Urothelium cell line (cell line): ENCODE measurements around the gene RNPS1.

Experiments used
- DNase-seq: peaks from one replicate; pipeline ENCODE4 v3.0.0; 2011; ENCODE audit warnings: low spot score, mixed read lengths
- FAIRE-seq: peaks from 2 replicates; lab custom pipeline; 2011; peaks lifted over from hg19 to GRCh38; lab: Jason Lieb, UNC

Gene RNPS1, protein sequence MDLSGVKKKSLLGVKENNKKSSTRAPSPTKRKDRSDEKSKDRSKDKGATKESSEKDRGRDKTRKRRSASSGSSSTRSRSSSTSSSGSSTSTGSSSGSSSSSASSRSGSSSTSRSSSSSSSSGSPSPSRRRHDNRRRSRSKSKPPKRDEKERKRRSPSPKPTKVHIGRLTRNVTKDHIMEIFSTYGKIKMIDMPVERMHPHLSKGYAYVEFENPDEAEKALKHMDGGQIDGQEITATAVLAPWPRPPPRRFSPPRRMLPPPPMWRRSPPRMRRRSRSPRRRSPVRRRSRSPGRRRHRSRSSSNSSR

DNA sequence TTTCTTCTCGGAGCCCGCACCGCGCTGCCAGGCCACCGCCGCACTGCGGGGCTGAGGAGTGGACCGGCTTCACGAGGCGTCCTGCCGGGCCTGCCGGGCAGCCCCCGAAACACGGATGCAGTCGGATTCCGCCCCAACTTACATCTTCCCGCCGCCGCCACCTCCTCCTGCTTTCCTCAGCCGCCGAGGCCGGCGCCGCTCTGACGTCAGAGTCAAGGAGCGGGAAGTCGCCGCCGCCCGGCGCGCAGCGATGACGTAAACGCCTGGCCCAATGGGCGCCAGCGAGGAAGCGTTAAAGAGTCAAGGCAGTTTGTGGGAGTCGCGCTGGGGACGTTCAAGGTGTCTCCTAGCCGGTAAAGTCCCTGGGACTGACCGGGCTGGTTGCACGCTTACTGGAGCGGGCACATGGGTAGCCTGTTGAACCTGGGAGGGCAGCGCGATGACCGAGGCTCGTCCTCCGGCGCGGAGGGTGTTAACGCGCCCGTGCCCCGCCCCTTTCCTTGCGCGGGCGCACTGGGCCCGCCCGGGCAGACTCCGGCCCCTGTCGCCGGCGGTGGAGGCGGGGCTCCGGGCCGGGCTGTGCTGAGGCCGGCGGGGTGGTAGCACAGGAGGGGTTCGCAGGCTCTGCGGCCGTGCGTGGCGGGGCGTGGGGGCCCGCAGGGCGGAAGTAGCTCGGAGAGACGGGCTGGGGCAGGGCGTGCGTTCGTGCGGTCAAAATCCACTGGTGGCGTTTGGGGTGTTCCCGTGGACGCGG is at the start of gene RNPS1:
RNPS1 (minus strand) TSS at position 214 of the 754 bp plus-strand sequence. CDS start 3,483 bp downstream, outside the sequence.
- FAIRE-seq (peak; percentile 70), DNase-seq (peak; percentile 99)

DNA sequence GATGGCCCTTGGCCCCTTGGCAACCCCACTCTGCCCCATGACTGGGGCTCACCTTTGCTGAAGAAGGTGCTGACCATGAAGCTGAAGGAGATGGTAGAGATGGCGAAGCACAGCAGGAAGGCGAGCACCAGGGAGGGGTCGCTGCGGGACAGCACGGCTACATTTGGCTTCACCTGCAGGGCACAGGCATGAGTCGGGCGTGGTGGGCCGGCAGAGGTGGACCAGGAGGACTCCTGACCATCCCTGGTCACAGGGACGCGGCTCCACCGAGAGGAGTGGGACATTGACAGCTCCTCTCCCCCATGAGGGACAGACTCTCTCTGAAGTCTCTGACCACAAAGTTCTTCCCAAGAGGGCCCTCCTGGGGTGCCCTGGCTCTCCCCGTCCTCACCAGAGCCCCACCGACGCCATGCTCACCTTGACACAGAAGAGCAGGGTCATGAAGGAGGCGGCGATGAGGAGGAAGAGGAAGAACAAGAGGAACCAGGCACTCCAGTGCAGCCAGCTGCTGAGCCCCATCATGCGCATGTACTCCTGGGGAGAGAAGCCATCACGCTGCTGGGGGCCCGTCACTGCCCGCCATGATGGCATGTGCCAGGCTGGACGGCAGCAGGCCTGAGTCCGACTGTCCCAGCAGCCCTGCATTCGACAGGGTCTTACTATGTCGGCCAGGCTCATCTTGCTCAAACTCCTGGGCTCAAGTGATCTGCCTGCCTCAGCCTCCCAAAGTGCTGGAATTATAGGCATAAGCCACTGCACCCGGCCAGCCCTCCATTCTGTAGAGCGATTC is 49.5 kb upstream of the RNPS1 start:
- no peak for DNase-seq
- FAIRE-seq = peak; percentile 32

DNA sequence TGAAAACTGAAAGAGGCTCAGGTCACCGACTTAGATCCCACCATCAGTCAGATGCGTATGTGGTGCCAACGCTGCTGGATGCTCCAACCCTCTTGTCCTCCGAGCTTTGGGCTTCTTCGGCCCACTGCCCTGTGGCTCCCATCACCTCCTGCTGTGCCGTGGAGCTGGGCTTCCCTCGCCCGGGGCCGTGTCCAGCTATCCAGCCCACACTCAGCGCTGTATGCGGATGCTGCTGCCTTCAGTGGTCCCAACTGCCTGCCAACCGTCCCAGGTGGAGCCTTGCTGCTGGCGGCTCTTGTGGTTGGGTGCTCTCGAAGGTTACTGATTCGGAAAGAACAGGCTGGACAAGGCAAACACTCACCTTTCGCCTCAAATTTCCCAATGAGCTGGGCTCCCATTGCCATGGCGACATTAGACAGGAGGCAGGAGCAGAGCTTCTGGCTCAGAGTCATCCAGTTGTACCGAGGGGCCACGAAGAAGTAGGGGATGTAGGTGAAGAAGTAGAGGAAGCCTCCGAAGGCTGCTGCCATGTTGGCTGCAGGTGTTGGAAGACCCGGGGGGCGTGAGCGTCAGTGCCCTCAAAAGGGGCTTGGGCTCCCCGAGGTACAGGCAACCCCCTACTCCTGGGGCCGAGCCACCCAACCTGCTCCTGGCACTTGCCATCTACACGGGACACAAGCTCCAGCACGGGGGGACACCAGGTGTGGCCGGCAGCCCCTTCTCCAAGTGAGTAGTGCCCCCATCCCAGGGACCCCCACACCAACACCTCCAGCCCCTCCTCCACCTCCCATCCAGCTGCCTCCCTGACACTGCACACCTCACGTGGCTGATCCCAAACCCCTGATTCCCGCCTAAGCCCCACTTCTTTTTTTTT is 40.4 kb upstream of the RNPS1 start:
- no peak for DNase-seq
- FAIRE-seq = no peak

DNA sequence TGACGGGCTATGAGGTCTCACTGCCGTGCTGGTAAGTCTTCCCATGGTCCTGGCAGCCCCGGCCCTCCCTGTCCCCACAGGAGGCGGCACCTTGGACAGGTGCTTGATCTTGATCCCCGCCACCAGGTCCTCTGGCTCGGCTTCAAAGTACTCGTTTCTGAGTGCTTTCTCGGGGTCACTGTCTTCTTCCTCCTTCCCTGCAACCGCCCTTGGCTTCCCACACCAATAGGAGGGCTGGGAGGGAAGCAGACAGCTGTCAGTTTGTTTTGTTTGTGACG is 31.9 kb upstream of the RNPS1 start:
- FAIRE-seq (no peak), DNase-seq (no peak)

DNA sequence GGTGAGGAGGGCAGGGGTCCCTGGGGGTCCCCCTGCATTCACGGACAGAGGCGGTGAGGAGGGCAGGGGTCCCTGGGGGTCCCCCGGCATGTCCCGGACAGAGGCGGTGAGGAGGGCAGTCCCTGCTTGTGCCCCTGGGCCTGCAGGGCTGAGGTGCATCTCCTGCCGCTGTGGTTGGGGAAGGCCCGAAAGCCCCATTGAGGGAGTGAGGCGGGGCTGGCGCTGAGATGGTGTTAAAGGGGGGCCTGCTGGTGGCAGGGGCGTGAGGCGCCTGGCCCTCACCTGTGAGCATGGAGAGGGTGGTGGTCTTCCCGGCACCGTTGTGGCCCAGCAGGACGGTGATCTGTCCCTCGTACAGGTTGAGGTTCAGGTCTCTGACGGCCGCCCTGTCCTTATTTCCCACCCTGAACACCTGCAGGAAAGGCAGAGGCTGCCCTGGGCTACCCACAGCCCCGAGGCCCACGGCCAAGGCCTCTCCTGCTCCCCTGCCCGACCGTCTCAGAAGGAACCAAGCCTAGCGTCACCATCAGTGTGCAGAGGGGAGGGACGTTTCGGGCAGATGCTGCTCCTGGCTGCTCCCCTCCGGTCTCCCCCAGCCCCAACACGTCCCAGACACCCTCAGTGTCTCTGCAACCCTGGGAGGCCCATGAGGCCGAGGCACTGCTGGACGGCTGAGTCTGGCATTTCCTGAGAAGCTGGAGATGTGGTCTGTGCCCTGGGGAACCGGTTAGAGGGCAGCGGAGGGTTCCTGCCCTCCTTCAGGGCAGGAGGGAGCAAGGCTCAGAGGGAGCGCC is 31.4 kb upstream of the RNPS1 start:
- DNase-seq (no peak), FAIRE-seq (no peak)

DNA sequence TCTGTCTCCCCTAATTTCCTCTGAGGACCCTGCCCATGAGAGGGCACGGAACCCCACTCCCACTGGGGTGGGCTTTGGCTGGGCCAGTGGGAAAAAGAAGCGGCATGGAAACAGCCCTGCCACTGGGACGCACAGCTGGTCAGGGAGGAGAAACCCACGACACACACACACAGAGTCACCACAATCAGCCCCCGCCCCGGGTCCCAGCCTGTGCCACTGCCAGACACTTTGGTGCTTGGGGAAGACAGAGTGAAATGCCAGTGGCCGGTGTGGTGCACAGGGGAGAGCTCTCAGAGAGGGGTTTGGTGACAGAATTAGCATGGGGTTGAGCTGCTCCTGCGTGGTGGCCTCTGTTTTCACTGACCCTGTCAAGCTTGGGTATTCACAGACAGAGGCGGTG is 30.7 kb upstream of the RNPS1 start:
- FAIRE-seq = no peak
- DNase-seq = no peak

DNA sequence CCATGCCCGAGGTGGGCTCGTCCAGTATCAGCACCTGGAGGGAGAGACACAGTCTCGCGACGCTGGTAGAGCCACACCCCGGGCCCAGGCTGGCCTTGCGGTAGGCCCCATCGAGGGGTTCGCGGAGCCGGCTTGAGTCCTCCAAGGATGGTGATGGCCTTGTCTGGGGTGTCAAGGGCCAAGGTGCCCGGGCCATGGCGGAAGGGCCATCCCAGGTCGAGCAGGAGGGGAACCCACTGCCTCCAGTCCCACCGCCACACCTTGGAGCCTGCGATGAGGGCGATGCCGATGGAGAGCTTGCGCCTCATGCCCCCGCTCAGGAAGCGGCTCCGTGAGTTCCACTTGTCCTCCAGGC is 29.6 kb upstream of the RNPS1 start:
- DNase-seq (no peak), FAIRE-seq (no peak)

DNA sequence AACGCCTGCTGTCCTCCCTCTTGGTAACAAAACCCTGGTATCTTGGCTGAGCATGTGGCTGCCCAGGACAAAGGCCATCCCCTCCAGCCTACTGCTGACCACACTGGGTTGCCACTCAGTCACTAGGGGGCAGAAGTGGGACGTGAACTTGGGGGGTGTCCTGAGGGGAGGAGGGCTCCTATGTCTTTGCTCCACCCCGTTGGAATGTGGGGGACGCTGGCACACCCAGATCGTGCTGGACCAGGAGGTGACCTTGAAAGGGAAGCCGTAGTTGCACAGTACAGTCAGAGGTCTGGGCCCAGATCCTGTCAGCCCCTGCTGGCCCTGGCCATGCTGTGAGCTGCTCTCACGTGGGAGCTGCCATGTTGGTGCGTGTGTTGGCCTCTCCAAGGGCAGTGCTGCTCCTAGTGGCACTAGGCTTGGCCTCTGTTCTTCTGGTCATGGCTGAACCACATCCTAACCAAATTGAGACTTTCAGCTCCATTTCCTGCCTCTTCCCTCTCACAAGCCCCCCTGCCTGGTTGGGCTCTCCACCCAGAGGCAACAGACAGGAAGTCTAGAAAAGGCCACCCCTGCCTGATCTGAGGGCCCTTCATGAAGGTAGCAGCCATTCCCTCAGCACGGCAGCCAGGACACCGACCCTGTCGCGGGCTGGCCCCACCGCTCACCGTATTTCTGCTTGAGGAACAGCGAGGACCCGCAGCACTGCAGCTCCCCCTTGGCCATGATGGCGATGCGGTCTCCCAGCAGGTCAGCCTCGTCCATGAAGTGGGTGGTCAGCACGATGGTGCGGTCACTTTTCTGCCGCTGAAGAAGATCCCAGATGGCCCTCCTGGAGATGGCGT is 29.0 kb upstream of the RNPS1 start:
- FAIRE-seq = no peak
- DNase-seq = no peak

DNA sequence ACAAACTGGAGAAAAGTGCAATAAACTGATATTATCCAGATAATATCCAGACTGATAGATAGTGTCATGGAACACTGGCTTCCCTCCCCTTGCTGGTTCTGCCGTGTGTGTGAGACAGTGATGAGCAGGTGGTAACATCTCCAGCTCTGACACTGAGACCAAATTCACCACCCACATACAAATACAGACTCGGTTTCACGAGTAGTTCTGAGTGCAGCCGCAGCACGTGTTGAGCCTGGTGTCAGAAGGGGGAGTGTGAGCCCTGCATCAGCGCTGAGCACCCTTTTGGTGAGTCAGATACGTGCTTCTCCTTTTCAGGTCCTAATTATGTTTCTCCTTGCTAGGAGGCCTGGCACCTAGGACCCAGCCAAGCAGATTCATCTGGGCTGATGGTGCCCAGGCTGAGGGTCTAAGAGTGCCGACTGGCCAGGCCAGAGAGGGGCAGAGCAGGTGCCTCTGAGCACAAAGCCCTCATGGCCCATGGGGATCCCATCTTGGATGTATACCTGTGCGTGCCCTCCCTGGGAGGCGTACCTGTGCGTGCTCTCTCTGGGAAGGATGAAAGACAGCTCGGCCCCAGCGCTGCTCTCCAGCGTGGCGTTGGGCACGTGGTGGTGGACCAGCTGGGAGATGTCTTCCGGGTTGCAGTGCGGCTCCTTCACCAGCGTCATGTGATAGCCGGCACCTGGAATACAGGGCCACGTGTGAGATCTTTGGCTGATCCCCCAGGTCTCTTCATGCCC is 27.3 kb upstream of the RNPS1 start:
- DNase-seq (no peak), FAIRE-seq (no peak)

DNA sequence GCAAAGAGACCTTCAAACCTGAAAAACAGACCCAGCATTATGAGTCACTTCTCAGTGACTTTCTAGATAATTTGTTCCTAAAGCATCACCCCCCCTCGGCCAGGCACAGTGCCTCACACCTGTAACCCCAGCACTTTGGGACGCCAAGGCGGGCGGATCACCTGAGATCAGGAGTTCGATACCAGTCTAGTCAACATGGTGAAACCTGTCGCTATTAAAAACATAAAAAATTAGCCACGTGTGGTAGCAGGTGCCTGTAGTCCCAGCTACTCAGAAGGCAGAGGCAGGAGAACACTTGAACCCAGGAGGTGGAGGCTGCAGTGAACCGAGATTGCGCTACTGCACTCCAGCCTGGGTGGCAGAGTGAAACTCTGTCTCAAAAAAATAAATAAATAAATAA is 24.3 kb upstream of the RNPS1 start:
- no peak for FAIRE-seq
- DNase-seq = no peak

DNA sequence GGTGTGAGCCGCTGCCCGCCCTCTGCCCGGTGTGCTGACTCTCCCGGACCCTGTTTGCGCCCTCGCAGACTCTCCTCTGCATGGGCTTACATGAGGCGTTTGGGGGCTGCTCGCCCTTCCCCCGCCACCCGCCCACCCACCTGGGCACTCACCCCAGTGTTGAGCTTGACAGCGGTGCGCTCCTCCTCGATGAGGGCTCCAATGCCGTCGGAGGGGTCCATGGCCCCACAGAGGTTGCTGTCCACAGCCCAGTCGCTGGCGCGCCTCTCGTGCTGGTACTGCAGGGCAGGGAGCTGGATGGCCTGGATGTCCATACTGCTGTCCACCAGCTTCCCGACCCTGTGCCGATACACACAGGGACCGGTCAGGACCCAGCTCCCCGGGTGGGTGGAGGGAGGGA is 21.4 kb upstream of the RNPS1 start:
- FAIRE-seq = no peak
- no peak for DNase-seq

DNA sequence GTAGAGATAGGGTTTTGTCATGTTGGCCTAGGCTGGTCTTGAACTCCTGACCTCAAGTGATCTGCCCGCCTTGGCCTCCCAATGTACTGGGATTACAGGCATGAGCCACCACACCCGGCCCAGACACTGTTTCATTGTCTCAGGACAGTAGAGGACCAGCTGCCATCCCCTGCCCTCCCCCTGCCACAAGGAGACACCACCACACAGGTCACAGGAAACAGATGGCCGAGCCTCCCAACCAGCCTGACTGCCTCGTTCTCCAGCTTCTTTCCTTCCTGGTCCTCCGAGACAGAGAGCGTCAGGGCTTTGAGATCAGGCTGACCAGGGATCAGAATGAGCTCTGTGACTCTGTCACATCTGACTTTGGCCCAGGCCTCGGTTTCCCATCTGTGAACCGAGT is 20.8 kb upstream of the RNPS1 start:
- DNase-seq = no peak
- FAIRE-seq = no peak

DNA sequence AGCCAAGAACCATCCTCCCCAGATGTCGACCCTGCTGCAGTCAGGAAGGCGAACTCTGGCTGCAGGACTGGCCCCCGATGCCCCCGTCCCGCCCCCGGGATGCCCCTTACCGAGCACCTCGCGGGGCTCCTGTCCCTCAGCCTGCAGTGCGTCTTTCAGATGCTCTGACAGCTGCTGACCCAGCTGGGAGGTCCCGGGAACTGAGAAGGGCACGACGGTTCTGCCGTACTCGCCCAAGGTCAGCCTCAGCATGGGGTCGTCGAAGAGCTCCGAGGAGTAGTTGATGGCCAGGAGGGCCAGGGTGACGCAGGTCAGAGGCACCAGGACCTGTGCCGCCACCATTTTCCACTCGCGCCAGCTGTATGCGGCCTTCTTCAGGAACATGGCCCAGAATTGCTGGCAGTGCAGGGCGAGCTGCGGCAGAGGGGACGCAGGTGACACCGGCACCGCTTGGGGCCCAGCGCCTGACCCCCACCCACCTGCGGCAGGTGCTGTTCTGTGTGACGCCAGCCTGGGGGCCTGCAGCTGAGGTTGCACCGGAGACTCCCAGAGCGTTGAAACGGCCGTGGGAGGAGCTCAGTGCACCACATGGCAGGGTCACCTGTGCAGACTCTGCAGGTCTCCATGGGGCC is 20.1 kb upstream of the RNPS1 start:
- no peak for FAIRE-seq
- DNase-seq = no peak

DNA sequence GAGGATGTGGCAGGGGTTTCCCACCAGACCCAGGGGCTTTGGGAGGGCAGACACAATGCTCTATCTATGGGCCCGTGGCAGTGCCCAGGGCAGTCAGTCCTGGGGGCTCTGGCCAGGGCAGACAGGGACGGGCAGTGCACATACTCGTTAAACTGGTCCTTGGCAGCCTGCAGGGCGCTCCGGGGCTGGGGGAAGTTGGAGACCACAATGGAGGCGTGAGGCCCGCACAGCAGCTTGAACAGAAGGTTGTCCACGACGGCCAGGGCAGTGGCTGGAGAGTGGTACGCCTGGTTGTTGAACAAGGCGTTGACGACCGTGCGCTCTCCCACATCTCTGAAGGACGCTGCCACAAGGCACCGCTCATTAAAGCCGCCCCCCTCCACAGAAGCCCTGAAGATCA is 18.6 kb upstream of the RNPS1 start:
- FAIRE-seq (no peak), DNase-seq (no peak)

DNA sequence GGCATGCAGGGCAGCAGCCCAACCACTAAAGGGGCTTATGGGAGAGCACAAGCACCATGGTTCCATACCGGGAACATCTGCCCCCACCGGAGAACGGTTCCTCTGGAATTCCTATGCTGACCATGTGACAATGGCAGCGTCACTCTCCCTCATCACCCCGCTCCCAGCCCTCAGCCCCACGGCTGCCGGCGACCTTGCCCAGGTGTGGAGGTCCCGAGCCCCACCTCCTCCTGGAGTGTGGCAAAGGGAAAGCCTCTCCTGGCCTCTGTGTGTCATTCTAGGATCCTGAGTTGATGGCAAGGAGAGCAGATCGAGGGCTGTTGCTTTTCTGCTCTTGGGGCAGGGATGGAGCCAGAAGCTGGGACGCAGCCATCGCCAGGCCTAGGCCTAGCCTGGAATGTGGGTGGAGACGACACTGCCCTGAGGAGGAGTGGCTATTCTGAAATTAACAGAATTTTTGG is 17.8 kb upstream of the RNPS1 start:
- no peak for FAIRE-seq
- DNase-seq = no peak

DNA sequence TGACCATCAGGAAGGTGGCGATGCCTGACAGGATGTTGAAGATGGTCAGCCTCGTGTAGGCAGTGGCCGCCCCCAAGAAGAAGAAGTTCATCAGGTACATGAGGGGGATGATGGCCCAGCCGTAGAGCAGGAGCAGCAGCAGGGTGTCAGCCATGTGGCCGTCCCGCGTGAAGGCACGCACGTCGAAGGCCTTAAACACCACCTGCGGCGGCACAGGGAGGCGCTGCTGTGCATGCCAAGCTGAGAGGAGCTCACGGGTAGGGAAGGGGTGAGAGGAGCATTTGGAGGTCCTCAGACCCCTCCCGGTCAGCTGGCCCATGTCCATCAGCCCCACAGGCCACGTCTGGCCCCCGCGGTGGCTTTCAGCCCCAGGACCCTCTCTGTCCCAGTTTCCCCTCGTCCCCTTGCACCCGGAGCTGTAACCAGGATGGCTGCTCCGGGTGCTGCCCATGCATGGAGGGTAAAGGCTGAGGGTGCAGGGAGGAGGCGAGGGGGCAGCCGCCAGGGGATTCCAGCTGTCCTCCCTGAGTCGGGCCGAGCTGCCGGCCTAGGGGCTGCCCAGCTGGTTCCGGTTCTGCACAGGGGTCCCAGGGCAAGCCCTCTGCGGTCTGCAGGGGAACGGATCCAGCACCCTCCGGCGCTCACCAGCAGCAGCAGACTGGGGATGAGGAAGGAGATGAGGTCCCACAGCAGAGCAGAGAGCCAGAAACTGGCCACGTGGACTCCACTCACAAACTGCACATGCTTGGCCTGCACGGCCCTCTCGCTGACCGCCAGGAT is 17.1 kb upstream of the RNPS1 start:
- peak; percentile 46 for FAIRE-seq
- DNase-seq = no peak

DNA sequence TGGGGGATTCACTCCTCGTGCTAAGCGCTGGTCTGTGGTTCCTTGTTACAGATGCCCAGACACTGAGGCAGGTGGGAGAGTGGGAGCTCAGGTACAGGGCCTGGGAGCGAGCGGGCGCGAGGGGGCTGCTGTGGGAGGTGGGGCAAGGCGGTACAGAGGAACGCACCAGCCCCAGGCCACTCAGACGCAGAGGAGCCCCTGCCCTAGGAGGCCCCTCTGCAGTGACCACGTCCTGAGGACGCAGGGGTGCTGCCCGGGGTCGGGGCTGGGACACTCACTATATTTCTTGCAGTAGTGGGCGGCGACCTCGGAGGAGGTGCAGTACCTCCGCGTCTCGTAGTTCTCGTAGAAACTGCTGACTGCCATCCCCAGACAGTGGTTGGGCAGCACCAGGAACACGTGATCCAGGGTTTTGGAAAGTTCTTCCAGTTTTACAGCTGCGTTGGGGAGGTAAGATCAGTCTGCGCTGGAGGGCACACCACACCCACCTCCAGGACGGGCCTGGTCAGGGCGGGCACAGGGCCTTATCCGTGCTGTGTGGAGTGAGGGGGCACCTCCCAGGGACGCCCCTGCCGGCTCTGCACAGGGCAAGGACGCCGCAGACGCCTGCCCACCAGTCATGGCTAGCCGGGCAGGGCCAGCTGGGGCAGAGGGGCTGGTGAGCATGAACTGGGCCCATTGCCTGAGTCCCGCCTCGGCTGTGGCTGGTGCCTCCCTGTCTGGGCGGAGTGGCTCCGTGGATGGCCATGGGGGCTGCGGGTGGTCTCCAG is 16.3 kb upstream of the RNPS1 start:
- no peak for DNase-seq
- no peak for FAIRE-seq
